CD14-positive monocyte (primary cell): Measurements from ENCODE around the gene SPRING1. TPM values are rescaled to one million over a fixed set of nuclear protein-coding genes. Genes with fewer than 3 reads are reported as not detected.

ENCODE experiments used
- DNase-seq, 3 donors: peaks; one replicate each; pipeline ENCODE4 v3.0.0-alpha.2; 2011 to 2022
- H2AFZ ChIP-seq: 2 replicates; pipeline ENCODE4 v1.6.0; 2012; ENCODE audit warnings: mild to moderate bottlenecking, low read depth, low read length, inconsistent platforms; ENCODE audit not compliant: insufficient read depth, poor library complexity, severe bottlenecking
- H3K27ac ChIP-seq, 2 donors: 1 replicate in 1 of 2; 2 replicates in 1 of 2; pipeline ENCODE4 v1.5.1; 2012 to 2013; ENCODE audit warnings: low read length in 2 of 2, control low read depth in 1 of 2, inconsistent platforms in 1 of 2, low read depth in 1 of 2, mild to moderate bottlenecking in 1 of 2
- H3K27me3 ChIP-seq, 2 donors: one replicate each; pipeline versions ENCODE4 v1.6.0 to v1.6.1; 2011 to 2013; ENCODE audit warnings: low read length in 2 of 2; ENCODE audit not compliant: control insufficient read depth in 2 of 2, insufficient read depth in 2 of 2
- H3K36me3 ChIP-seq, 2 donors: replicated peaks in 1 of 2; 1 replicate in 1 of 2; 2 replicates in 1 of 2; pipeline versions ENCODE4 v1.5.1 to v1.6.1; 2012 to 2013; ENCODE audit warnings: low read length in 2 of 2, control low read depth in 1 of 2, inconsistent platforms in 1 of 2, mild to moderate bottlenecking in 1 of 2; ENCODE audit not compliant: insufficient read depth in 2 of 2, control insufficient read depth in 1 of 2
- H3K4me1 ChIP-seq, 2 donors: 1 replicate in 1 of 2; 2 replicates in 1 of 2; pipeline versions ENCODE4 v1.5.1 to v1.6.1; 2012 to 2013; ENCODE audit warnings: low read length in 2 of 2, control low read depth in 1 of 2, inconsistent platforms in 1 of 2, mild to moderate bottlenecking in 1 of 2, moderate library complexity in 1 of 2; ENCODE audit not compliant: insufficient read depth in 2 of 2, control insufficient read depth in 1 of 2
- H3K4me2 ChIP-seq: replicated peaks from 2 replicates; pipeline ENCODE3; 2012; ENCODE audit warnings: low read length, moderate library complexity, mild to moderate bottlenecking; ENCODE audit not compliant: poor library complexity, severe bottlenecking; ENCODE audit errors: extremely low read depth
- H3K4me3 ChIP-seq, 3 experiments: fragments of 200-600 bp in 1 of 3; sonication (generic) in 1 of 3; replicated peaks in 1 of 3; 1 replicate in 2 of 3; 2 replicates in 1 of 3; pipeline ENCODE4 v1.5.1; 2011 to 2013; ENCODE audit warnings: low read length in 3 of 3, mild to moderate bottlenecking in 3 of 3, control low read depth in 2 of 3, low read depth in 2 of 3, inconsistent platforms in 1 of 3, moderate library complexity in 1 of 3
- H3K79me2 ChIP-seq: 2 replicates; pipeline ENCODE4 v1.6.0; 2012; ENCODE audit warnings: mild to moderate bottlenecking, control low read depth, inconsistent platforms, low read length, moderate library complexity; ENCODE audit not compliant: insufficient read depth
- H3K9ac ChIP-seq: 2 replicates; pipeline ENCODE4 v1.6.0; 2017; ENCODE audit warnings: low read length, mild to moderate bottlenecking; ENCODE audit not compliant: insufficient read depth, poor library complexity, severe bottlenecking
- H3K9me3 ChIP-seq, 2 donors: replicated peaks in 1 of 2; 1 replicate in 1 of 2; 2 replicates in 1 of 2; pipeline versions ENCODE4 v1.5.1 to v1.6.1; 2012 to 2013; ENCODE audit warnings: low read length in 2 of 2, control low read depth in 1 of 2; ENCODE audit not compliant: control insufficient read depth in 1 of 2, insufficient read depth in 1 of 2
- H4K20me1 ChIP-seq: 2 replicates; pipeline ENCODE4 v1.6.0; 2012; ENCODE audit warnings: mild to moderate bottlenecking, low read length, control low read depth, moderate library complexity; ENCODE audit not compliant: insufficient read depth
- H3K27ac Mint-ChIP-seq, 7 donors: one replicate each; pipeline ENCODE4 v1.8.0; 2020; ENCODE audit warnings: mild to moderate bottlenecking in 7 of 7, mixed read lengths in 7 of 7, moderate library complexity in 6 of 7, inconsistent platforms in 2 of 7
- H3K27me3 Mint-ChIP-seq, 3 donors: one replicate each; pipeline ENCODE4 v1.8.0; 2021 to 2022; ENCODE audit warnings: low read depth in 3 of 3, mild to moderate bottlenecking in 3 of 3, mixed read lengths in 3 of 3, moderate library complexity in 3 of 3, inconsistent platforms in 1 of 3
- H3K36me3 Mint-ChIP-seq, 2 donors: one replicate each; pipeline ENCODE4 v1.8.0; 2020; ENCODE audit warnings: mixed read lengths in 2 of 2, inconsistent platforms in 1 of 2, mild to moderate bottlenecking in 1 of 2
- H3K4me1 Mint-ChIP-seq: one replicate; pipeline ENCODE4 v1.8.0; 2020; ENCODE audit warnings: mild to moderate bottlenecking, mixed read lengths
- H3K4me3 Mint-ChIP-seq, 2 donors: one replicate each; pipeline ENCODE4 v1.8.0; 2020; ENCODE audit warnings: mild to moderate bottlenecking in 2 of 2, mixed read lengths in 2 of 2, moderate library complexity in 1 of 2
- H3K9me3 Mint-ChIP-seq, 7 donors: one replicate each; pipeline ENCODE4 v1.8.0; 2020 to 2022; ENCODE audit warnings: mixed read lengths in 7 of 7, mild to moderate bottlenecking in 6 of 7, moderate library complexity in 6 of 7, inconsistent platforms in 2 of 7
- CTCF ChIP-seq: fragments of 200-600 bp; IDR thresholded peaks from one replicate; pipeline ENCODE4 v1.8.0; 2022; ENCODE audit warnings: antibody characterized with exemption, mild to moderate bottlenecking
- WGBS: methylation state at CpG from one replicate; pipeline ENCODE4 v1.1.5; 2013; ENCODE audit warnings: missing lambda C conversion rate; ENCODE audit not compliant: insufficient coverage; 5-methylcytosine and 5-hydroxymethylcytosine counted together
- intact Hi-C, 2 donors: fragments of 100-400 bp; cut with micrococcal nuclease; formaldehyde crosslinking; loops; one replicate each; pipeline versions ENCODE4 v1.15.0 to v1.15.1; 2023
- polyA plus RNA-seq, 3 donors: library from polyadenylated mRNA; depleted of rRNA in 1 of 3; unstranded in 2 of 3; stranded (reverse) in 1 of 3; fragments of 300-500 nt in 2 of 3; fragments of >200 nt in 1 of 3; fragmentation: Illumina TruSeq in 2 of 3; gene quantifications; 1 replicate in 2 of 3; 2 replicates in 1 of 3; pipeline ENCODE4 v1.2.3, GENCODE V29; 2012 to 2021

SPRING1 gene
- polyA plus RNA-seq, 3 donors: 6.3 to 19.3 (median 15.6) TPM

GRCh38 chr12:116719731-116720528 is 17.9 kb downstream of the SPRING1 start:
- Histone ChIP-seq H2AFZ (no peak overlapping the region), H4K20me1 (peaks cover 15% of the 10 kb centered on the region), H3K9ac (no peak overlapping the region), H3K27ac (no peak overlapping the region), H3K4me2 (no peak overlapping the region), H3K4me3 (no peak overlapping the region), H3K4me1 (no peaks in the 10 kb centered on the region), H3K79me2 (peaks cover 4% of the 10 kb centered on the region), H3K9me3 (no peaks in the 10 kb centered on the region), H3K27me3 (no peaks in the 10 kb centered on the region), H3K36me3 (peaks cover 70 to 87% of the 10 kb centered on the region in 2 donors)
- Mint-ChIP-seq H3K36me3 (peaks cover 74 to 76% of the 10 kb centered on the region in 2 donors), H3K9me3 (no peaks in the 10 kb centered on the region), H3K27ac (no peak overlapping the region), H3K4me3 (no peak overlapping the region), H3K27me3 (no peaks in the 10 kb centered on the region), H3K4me1 (no peaks in the 10 kb centered on the region)
- TF ChIP-seq CTCF: no peak
- 95% methylated on average over 11 of the region's 15 CpGs for WGBS
- intact Hi-C loops: no loop called here
- DNase-seq: no peak

- Mint-ChIP-seq H3K27me3 (no peaks in the 10 kb centered on the region), H3K36me3 (peaks cover 76 to 86% of the 10 kb centered on the region in 2 donors), H3K4me1 (no peaks in the 10 kb centered on the region), H3K27ac (no peak overlapping the region), H3K9me3 (no peaks in the 10 kb centered on the region), H3K4me3 (no peak overlapping the region)
- Histone ChIP-seq H3K4me2 (no peak overlapping the region), H3K27ac (no peak overlapping the region), H2AFZ (no peak overlapping the region), H3K9me3 (no peaks in the 10 kb centered on the region), H3K27me3 (no peaks in the 10 kb centered on the region), H3K9ac (no peak overlapping the region), H3K79me2 (no peaks in the 10 kb centered on the region), H4K20me1 (peaks cover 5% of the 10 kb centered on the region), H3K36me3 (peaks cover 70 to 91% of the 10 kb centered on the region in 2 donors), H3K4me3 (no peak overlapping the region), H3K4me1 (no peaks in the 10 kb centered on the region)
- DNase-seq: no peak
- no peak for TF ChIP-seq CTCF
- intact Hi-C loops: no loop called here
- WGBS: 89% methylated on average over 5 of the region's 10 CpGs
Measured at GRCh38 chr12:116718655-116719454, 19.0 kb downstream of the SPRING1 start.
